SK-N-SH (cell line): ENCODE results near the gene SMPD2. TPM values are rescaled to one million over a fixed set of nuclear protein-coding genes. Genes with fewer than 3 reads are reported as not detected.

Experiments used
- CTCF ChIA-PET: fragments of 300-600, 350-600 bp; formaldehyde crosslinking; extraction: SDS; loops from one replicate; lab custom pipeline; 2021; lab: Yijun Ruan, JAX
- POLR2A ChIA-PET: fragments of 350-600 bp; sonication (Branson Sonifier 250); formaldehyde crosslinking; extraction: SDS; loops from one replicate; lab custom pipeline; 2020; ENCODE audit warnings: antibody characterized with exemption, inconsistent platforms; lab: Yijun Ruan, JAX
- DNase-seq: peaks from one replicate; pipeline ENCODE4 v3.0.0; 2012
- H2AFZ ChIP-seq: fragments of 200-600 bp; sonication (generic); 2 replicates; pipeline ENCODE4 v1.8.1; 2016; ENCODE audit warnings: antibody characterized with exemption, mild to moderate bottlenecking, low read depth
- H3F3A ChIP-seq: fragments of 200-600 bp; sonication (generic); replicated peaks from 2 replicates; pipeline ENCODE3; 2016; ENCODE audit warnings: antibody characterized with exemption, mild to moderate bottlenecking; ENCODE audit not compliant: insufficient read depth
- H3K27ac ChIP-seq, 2 experiments: fragments of 200-500 bp in 1 of 2; fragments of 200-600 bp in 1 of 2; sonication (Bioruptor generic) in 1 of 2; sonication (generic), shearing (Covaris generic) in 1 of 2; 2 replicates each; pipeline versions ENCODE4 v1.5.1 to v1.6.1; 2014 to 2016; ENCODE audit warnings: low read depth in 2 of 2, inconsistent platforms in 1 of 2, low read length in 1 of 2, mild to moderate bottlenecking in 1 of 2, mixed read lengths in 1 of 2
- H3K27me3 ChIP-seq: fragments of 200-600 bp; sonication (generic), shearing (Covaris generic); 2 replicates; pipeline ENCODE4 v1.6.1; 2016; ENCODE audit warnings: mixed run types; ENCODE audit not compliant: insufficient read depth
- H3K36me3 ChIP-seq, 2 experiments: fragments of 200-500 bp in 1 of 2; fragments of 200-600 bp in 1 of 2; sonication (Bioruptor generic) in 1 of 2; sonication (generic) in 1 of 2; replicated peaks in 1 of 2; 2 replicates each; pipeline versions ENCODE3 to v1.5.1; 2014 to 2016; ENCODE audit warnings: low read length in 1 of 2, mild to moderate bottlenecking in 1 of 2; ENCODE audit not compliant: insufficient read depth in 2 of 2, control insufficient read depth in 1 of 2
- H3K4me1 ChIP-seq, 2 experiments: fragments of 200-500 bp in 1 of 2; fragments of 200-600 bp in 1 of 2; sonication (Bioruptor generic) in 1 of 2; sonication (generic), shearing (Covaris generic) in 1 of 2; 2 replicates each; pipeline versions ENCODE4 v1.5.1 to v1.6.1; 2014 to 2016; ENCODE audit warnings: low read depth in 1 of 2, low read length in 1 of 2, mixed run types in 1 of 2; ENCODE audit not compliant: insufficient read depth in 2 of 2, control insufficient read depth in 1 of 2
- H3K4me2 ChIP-seq: fragments of 200-600 bp; sonication (generic), shearing (Covaris generic); 2 replicates; pipeline ENCODE4 v1.6.1; 2017; ENCODE audit warnings: mixed run types
- H3K4me3 ChIP-seq, 2 experiments: fragments of 200-500 bp in 1 of 2; fragments of 200-600 bp in 1 of 2; sonication (Bioruptor generic) in 1 of 2; sonication (generic), shearing (Covaris generic) in 1 of 2; 2 replicates each; pipeline versions ENCODE4 v1.5.1 to v1.8.1; 2014 to 2016; ENCODE audit warnings: low read depth in 2 of 2, inconsistent platforms in 1 of 2, low read length in 1 of 2, mild to moderate bottlenecking in 1 of 2, mixed read lengths in 1 of 2, moderate library complexity in 1 of 2
- H3K79me2 ChIP-seq: fragments of 200-600 bp; sonication (generic); 2 replicates; pipeline ENCODE4 v1.8.1; 2017; ENCODE audit warnings: mild to moderate bottlenecking; ENCODE audit not compliant: insufficient read depth
- H3K9ac ChIP-seq: fragments of 200-600 bp; sonication (generic); 2 replicates; pipeline ENCODE4 v1.6.1; 2017; ENCODE audit warnings: mixed run types
- H3K9me2 ChIP-seq: fragments of 200-600 bp; sonication (generic); 2 replicates; pipeline ENCODE4 v1.6.1; 2017; ENCODE audit warnings: mixed run types
- H3K9me3 ChIP-seq: fragments of 200-600 bp; sonication (generic); 2 replicates; pipeline ENCODE4 v1.6.1; 2017; ENCODE audit warnings: mixed run types, mild to moderate bottlenecking, moderate library complexity
- H4K20me1 ChIP-seq: fragments of 200-600 bp; sonication (generic); 2 replicates; pipeline ENCODE4 v1.6.1; 2017; ENCODE audit warnings: mild to moderate bottlenecking, mixed run types; ENCODE audit not compliant: insufficient read depth
- CHD2 ChIP-seq: fragments of 150-350 bp; IDR thresholded peaks from 2 replicates; pipeline ENCODE4 v1.6.1; 2018; ENCODE audit warnings: low read length; ENCODE audit not compliant: partially characterized antibody
- CTCF ChIP-seq: fragments of 200-600 bp; sonication (generic); IDR thresholded peaks from 2 replicates; pipeline ENCODE4 v1.6.1; 2017; ENCODE audit warnings: antibody characterized with exemption, mild to moderate bottlenecking, moderate library complexity
- ELF1 ChIP-seq: IDR thresholded peaks from 2 replicates; pipeline ENCODE4 v1.4.0; 2012
- EZH2phosphoT487 ChIP-seq: fragments of 200-600 bp; sonication (generic); IDR thresholded peaks from 2 replicates; pipeline ENCODE4 v1.6.1; 2017; ENCODE audit warnings: low read depth, mixed run types, mild to moderate bottlenecking, antibody characterized with exemption, moderate library complexity, borderline replicate concordance
- FOSL2 ChIP-seq: IDR thresholded peaks from 2 replicates; pipeline ENCODE4 v1.4.0; 2012; ENCODE audit warnings: low read depth, mild to moderate bottlenecking, moderate library complexity, borderline replicate concordance
- FOXJ3 ChIP-seq: sonication (generic); formaldehyde crosslinking; IDR thresholded peaks from 2 replicates; pipeline ENCODE4 v1.5.1; 2020; ENCODE audit warnings: mild to moderate bottlenecking, missing genetic modification reagents
- GABPA ChIP-seq: IDR thresholded peaks from 2 replicates; pipeline ENCODE4 v1.4.0; 2012; ENCODE audit warnings: low read depth, mild to moderate bottlenecking
- GATA2 ChIP-seq: sonication (generic); formaldehyde crosslinking; IDR thresholded peaks from 2 replicates; pipeline ENCODE4 v1.5.0; 2020; ENCODE audit warnings: mild to moderate bottlenecking, missing genetic modification reagents
- IRF3 ChIP-seq: fragments of 150-350 bp; IDR thresholded peaks from 2 replicates; pipeline ENCODE4 v1.6.1; 2016; ENCODE audit warnings: mild to moderate bottlenecking, low read depth, low read length
- JUND ChIP-seq: IDR thresholded peaks from 2 replicates; pipeline ENCODE4 v1.4.0; 2012
- MAX ChIP-seq: IDR thresholded peaks from 2 replicates; pipeline ENCODE4 v1.4.0; 2012; ENCODE audit warnings: low read depth
- MEF2A ChIP-seq: IDR thresholded peaks from 2 replicates; pipeline ENCODE4 v1.4.0; 2012; ENCODE audit warnings: low read depth, borderline replicate concordance
- MXI1 ChIP-seq: IDR thresholded peaks from 2 replicates; pipeline ENCODE4 v1.6.1; 2012; ENCODE audit warnings: mild to moderate bottlenecking, low read depth, low read length, improper control_type of control experiment
- NFIC ChIP-seq: IDR thresholded peaks from 2 replicates; pipeline ENCODE4 v1.4.0; 2012; ENCODE audit warnings: borderline replicate concordance
- NRF1 ChIP-seq: IDR thresholded peaks from 2 replicates; pipeline ENCODE4 v1.6.1; 2012; ENCODE audit warnings: low read depth, mild to moderate bottlenecking, low read length
- PBX3 ChIP-seq: IDR thresholded peaks from 2 replicates; pipeline ENCODE4; 2012
- POLR2AphosphoS5 ChIP-seq: IDR thresholded peaks from 2 replicates; pipeline ENCODE4 v1.6.1; 2012; ENCODE audit warnings: low read depth, low read length
- RAD21 ChIP-seq: IDR thresholded peaks from 2 replicates; pipeline ENCODE4 v1.6.1; 2012; ENCODE audit warnings: mild to moderate bottlenecking, low read length
- RCOR1 ChIP-seq: fragments of 150-350 bp; IDR thresholded peaks from 2 replicates; pipeline ENCODE4 v1.6.1; 2017; ENCODE audit warnings: antibody characterized with exemption, low read length
- RFX5 ChIP-seq: IDR thresholded peaks from 2 replicates; pipeline ENCODE4 v1.6.1; 2012; ENCODE audit warnings: mild to moderate bottlenecking, improper control_type of control experiment, low read length
- RXRA ChIP-seq: IDR thresholded peaks from 2 replicates; pipeline ENCODE4 v1.4.0; 2012; ENCODE audit warnings: low read depth, mild to moderate bottlenecking, borderline replicate concordance
- TAF1 ChIP-seq: IDR thresholded peaks from 2 replicates; pipeline ENCODE4 v1.6.1; 2012; ENCODE audit warnings: low read depth, mild to moderate bottlenecking, low read length, moderate library complexity, borderline replicate concordance
- TCF12 ChIP-seq: IDR thresholded peaks from 2 replicates; pipeline ENCODE4 v1.4.0; 2012
- TEAD4 ChIP-seq: IDR thresholded peaks from 2 replicates; pipeline ENCODE4 v1.4.0; 2012; ENCODE audit warnings: mild to moderate bottlenecking, borderline replicate concordance; ENCODE audit not compliant: insufficient read depth
- USF2 ChIP-seq: fragments of 150-350 bp; IDR thresholded peaks from 2 replicates; pipeline ENCODE4 v1.6.1; 2017; ENCODE audit warnings: antibody characterized with exemption, low read length, low read depth, borderline replicate concordance
- ZBTB33 ChIP-seq: IDR thresholded peaks from 2 replicates; pipeline ENCODE4 v1.4.0; 2012; ENCODE audit warnings: low read depth, borderline replicate concordance
- WGBS: methylation state at CpG from one replicate; pipeline ENCODE4 v1.1.6; 2017; ENCODE audit warnings: low lambda C conversion rate; 5-methylcytosine and 5-hydroxymethylcytosine counted together
- polyA plus RNA-seq, 3 experiments: library from polyadenylated mRNA; depleted of rRNA; stranded (reverse); fragments of >200 nt; gene quantifications; 2 replicates each; pipeline ENCODE4 v1.2.3, GENCODE V29; 2012

The SMPD2 gene
- polyA plus RNA-seq (2012; rRNA removed): 9.7 and 11.4 TPM in 2 replicates
- polyA plus RNA-seq (2012; cell fraction: cytosol; rRNA removed): 4.7 and 6.8 TPM in 2 replicates
- polyA plus RNA-seq (2012; cell fraction: nucleus; rRNA removed): 33.6 and 34.6 TPM in 2 replicates

- H3K4me2 ChIP-seq: peak within 1 kb of the TSS; percentile 92
- no peak for TF ChIP-seq FOSL2
- TF ChIP-seq NRF1: peak; percentile 21; the same call in 1 of the 2 replicates
- peak; percentile 62; the same call in 1 of the 2 replicates for TF ChIP-seq RFX5
- TF ChIP-seq JUND: no peak
- peak; percentile 90 for TF ChIP-seq MXI1
- TF ChIP-seq POLR2AphosphoS5: no peak
- 0 out of 2 replicates have a peak, but pooled peaks have one; percentile 3 for TF ChIP-seq PBX3
- TF ChIP-seq RCOR1: no peak
- no peak for TF ChIP-seq MEF2A
- TF ChIP-seq TCF12: no peak
- peak; percentile 43; the same call in 1 of the 2 replicates for TF ChIP-seq TAF1
- TF ChIP-seq CHD2: no peak
- no peak for TF ChIP-seq IRF3
- TF ChIP-seq MAX: peak; percentile 94
- TF ChIP-seq GATA2 (CRISPR knock-in tag): no peak
- TF ChIP-seq USF2: no peak
- TF ChIP-seq FOXJ3 (CRISPR knock-in tag): no peak
- TF ChIP-seq TEAD4: no peak
- TF ChIP-seq EZH2phosphoT487: no peak
- peak; percentile 49; the same call in 1 of the 2 replicates for TF ChIP-seq GABPA
- no peak for TF ChIP-seq ZBTB33
- TF ChIP-seq CTCF: peak; percentile 38; the same call in 1 of the 2 replicates
- TF ChIP-seq NFIC: peak; percentile 49; the same call in 1 of the 2 replicates
- no peak for TF ChIP-seq RXRA
- peak; percentile 72 for TF ChIP-seq ELF1
- TF ChIP-seq RAD21: peak; percentile 30
These were observed at the start of gene SMPD2, which contains the start of gene PPIL6 for GRCh38 chr6:109440331-109441068. SMPD2 (plus strand) TSS chr6:109440724; CDS start chr6:109441122, 398 bp downstream. PPIL6 (minus strand) TSS chr6:109440628; CDS start chr6:109440590, 38 bp downstream.

More at GRCh38 chr6:109440331-109441068, at the start of gene SMPD2, which contains the start of gene PPIL6:
- H3K36me3 ChIP-seq: peaks cover 0 to 25% of the 10 kb centered on the region in 2 experiments
- H4K20me1 ChIP-seq: no peaks in the 10 kb centered on the region
- H3K27me3 ChIP-seq: no peaks in the 10 kb centered on the region
- H3K4me1 ChIP-seq: peaks cover 0 to 23% of the 10 kb centered on the region in 2 experiments; a peak in 1 of 4 replicates
- no peaks in the 10 kb centered on the region for H3K79me2 ChIP-seq
- DNase-seq: peak; percentile 98
- peak within 1 kb of the TSS; percentile 89 for H2AFZ ChIP-seq
- H3K9ac ChIP-seq: peak within 1 kb of the TSS; percentile 94
- H3F3A ChIP-seq: peaks cover 4% of the 10 kb centered on the region
- ChIA-PET POLR2A (interaction anchor here (0.6 to 3.9 kb wide), 6 partner anchors 8 to 346 kb away, joined by 3 to 43 read pairs (median 4); partner anchors contain the start of genes CD164 and MICAL1), CTCF (interaction anchor here (0.6 to 3.5 kb wide), 14 partner anchors 10 to 586 kb away, joined by 3 to 47 read pairs (median 4); partner anchors contain the start of genes MICAL1, SESN1 and ZBTB24)
- peak within 1 kb of the TSS; percentile 88 to 90 for H3K4me3 ChIP-seq
- peak within 1 kb of the TSS; percentile 76 to 78 for H3K27ac ChIP-seq
- no peaks in the 10 kb centered on the region for H3K9me3 ChIP-seq
- H3K9me2 ChIP-seq: no peaks in the 10 kb centered on the region
- WGBS: 0% methylated on average over 8 of the region's 102 CpGs
